WTC11 (cell line): Measurements from ENCODE around the gene NSD1. TPM values are rescaled to one million over a fixed set of nuclear protein-coding genes. Genes with fewer than 3 reads are reported as not detected.

Experiments
- ARID4B ChIP-seq: sonication (generic); formaldehyde crosslinking; IDR thresholded peaks from 2 replicates; pipeline ENCODE4 v1.8.0; 2023; ENCODE audit warnings: missing genetic modification reagents, mild to moderate bottlenecking, borderline replicate concordance
- CBFB ChIP-seq: sonication (generic); formaldehyde crosslinking; IDR thresholded peaks from 2 replicates; pipeline ENCODE4 v1.8.1; 2022; ENCODE audit warnings: mild to moderate bottlenecking, low read depth, missing genetic modification reagents
- E2F5 ChIP-seq: sonication (generic); formaldehyde crosslinking; IDR thresholded peaks from 2 replicates; pipeline ENCODE4 v1.8.1; 2022; ENCODE audit warnings: mild to moderate bottlenecking, moderate library complexity, missing genetic modification reagents
- ELF4 ChIP-seq: sonication (generic); formaldehyde crosslinking; IDR thresholded peaks from 2 replicates; pipeline ENCODE4 v1.8.1; 2022; ENCODE audit warnings: low read depth, mild to moderate bottlenecking, moderate library complexity, missing genetic modification reagents
- ESRRA ChIP-seq: sonication (generic); formaldehyde crosslinking; IDR thresholded peaks from 2 replicates; pipeline ENCODE4 v1.8.1; 2022; ENCODE audit warnings: mild to moderate bottlenecking, missing genetic modification reagents, borderline replicate concordance
- JAZF1 ChIP-seq: fragments of 250-450 bp; sonication (Bioruptor Pico); IDR thresholded peaks from 2 replicates; pipeline ENCODE4 v1.9.0; 2021; ENCODE audit warnings: moderate library complexity, mild to moderate bottlenecking, inconsistent platforms
- MYBL2 ChIP-seq: sonication (generic); formaldehyde crosslinking; IDR thresholded peaks from 2 replicates; pipeline ENCODE4 v1.8.1; 2023; ENCODE audit warnings: mild to moderate bottlenecking, moderate library complexity, missing genetic modification reagents
- NFATC4 ChIP-seq: fragments of 250-450 bp; sonication (Bioruptor Pico); IDR thresholded peaks from 2 replicates; pipeline ENCODE4 v1.9.0; 2021; ENCODE audit warnings: mild to moderate bottlenecking
- NFYB ChIP-seq: sonication (generic); formaldehyde crosslinking; conservative IDR thresholded peaks from 2 replicates; pipeline ENCODE4 v1.8.0; 2022; ENCODE audit warnings: low read depth, missing genetic modification reagents
- NR1H2 ChIP-seq: sonication (generic); formaldehyde crosslinking; IDR thresholded peaks from 2 replicates; pipeline ENCODE4 v1.9.0; 2021; ENCODE audit warnings: mild to moderate bottlenecking, moderate library complexity, missing genetic modification reagents
- NR2C2 ChIP-seq: sonication (generic); formaldehyde crosslinking; IDR thresholded peaks from 2 replicates; pipeline ENCODE4 v1.8.0; 2022; ENCODE audit warnings: mild to moderate bottlenecking, missing genetic modification reagents
- OVOL2 ChIP-seq: fragments of 250-450 bp; sonication (Bioruptor Pico); IDR thresholded peaks from 2 replicates; pipeline ENCODE4 v1.9.0; 2021; ENCODE audit warnings: mild to moderate bottlenecking, borderline replicate concordance
- RELA ChIP-seq: sonication (generic); formaldehyde crosslinking; IDR thresholded peaks from 2 replicates; pipeline ENCODE4 v1.8.1; 2022; ENCODE audit warnings: missing genetic modification reagents, mild to moderate bottlenecking, borderline replicate concordance
- SP1 ChIP-seq: sonication (generic); formaldehyde crosslinking; conservative IDR thresholded peaks from 2 replicates; pipeline ENCODE4 v1.8.1; 2022; ENCODE audit warnings: missing genetic modification reagents
- TEAD4 ChIP-seq: sonication (generic); formaldehyde crosslinking; IDR thresholded peaks from 2 replicates; pipeline ENCODE4 v1.8.0; 2022; ENCODE audit warnings: mild to moderate bottlenecking, missing genetic modification reagents
- USF2 ChIP-seq: sonication (generic); formaldehyde crosslinking; IDR thresholded peaks from 2 replicates; pipeline ENCODE4 v1.8.1; 2023; ENCODE audit warnings: mild to moderate bottlenecking, missing genetic modification reagents, moderate library complexity
- ZNF121 ChIP-seq: sonication (generic); formaldehyde crosslinking; IDR thresholded peaks from 2 replicates; pipeline ENCODE4 v1.8.0; 2023; ENCODE audit warnings: missing genetic modification reagents
- ZNF263 ChIP-seq: sonication (generic); formaldehyde crosslinking; IDR thresholded peaks from 2 replicates; pipeline ENCODE4 v1.8.1; 2022; ENCODE audit warnings: low read depth, mild to moderate bottlenecking, moderate library complexity, missing genetic modification reagents
- ZNF423 ChIP-seq: fragments of 250-450 bp; sonication (Bioruptor Pico); IDR thresholded peaks from 2 replicates; pipeline ENCODE4 v2.1.2; 2022; ENCODE audit warnings: mild to moderate bottlenecking, moderate library complexity
- ZNF532 ChIP-seq: fragments of 250-450 bp; sonication (Bioruptor Pico); IDR thresholded peaks from 2 replicates; pipeline ENCODE4 v1.9.0; 2021; ENCODE audit warnings: mild to moderate bottlenecking, borderline replicate concordance
- total RNA-seq: library from RNA; stranded (reverse); gene quantifications from 3 replicates; pipeline ENCODE4 v1.2.3, GENCODE V29; 2021
- TF ChIP-seq, protein P1 (sequence below): sonication (generic); formaldehyde crosslinking; IDR thresholded peaks from 2 replicates; pipeline ENCODE4 v1.8.1; 2023; ENCODE audit warnings: mild to moderate bottlenecking, missing genetic modification reagents
- TF ChIP-seq, protein P2 (sequence below): fragments of 250-450 bp; sonication (Bioruptor Pico); IDR thresholded peaks from 2 replicates; pipeline ENCODE4 v2.1.2; 2022; ENCODE audit warnings: mild to moderate bottlenecking, moderate library complexity
- TF ChIP-seq, protein P3 (sequence below): sonication (generic); formaldehyde crosslinking; IDR thresholded peaks from 2 replicates; pipeline ENCODE4 v1.8.1; 2023; ENCODE audit warnings: mild to moderate bottlenecking, moderate library complexity, missing genetic modification reagents

Gene NSD1
- total RNA-seq, 1 experiment from 2014 or later = 148 TPM

- TF ChIP-seq ARID4B (CRISPR knock-in tag) (peak; percentile 66), MYBL2 (CRISPR knock-in tag) (peak; percentile 61; the same call in 1 of the 2 replicates), ESRRA (CRISPR knock-in tag) (peak; percentile 76; the same call in 1 of the 2 replicates), ELF4 (CRISPR knock-in tag) (0 out of 2 replicates have a peak, but pooled peaks have one; percentile 20), ZNF263 (CRISPR knock-in tag) (0 out of 2 replicates have a peak, but pooled peaks have one; percentile 42), SP1 (CRISPR knock-in tag) (peak; percentile 95), NFYB (CRISPR knock-in tag) (no peak; the same call in 1 of the 2 replicates), JAZF1 (CRISPR knock-in tag) (no peak), NR1H2 (CRISPR knock-in tag) (no peak), E2F5 (CRISPR knock-in tag) (peak; percentile 82), OVOL2 (CRISPR knock-in tag) (no peak), TEAD4 (CRISPR knock-in tag) (no peak), ZNF423 (no peak), ZNF532 (CRISPR knock-in tag) (no peak), RELA (CRISPR knock-in tag) (no peak; the same call in 1 of the 2 replicates), ZNF121 (CRISPR knock-in tag) (no peak), NR2C2 (CRISPR knock-in tag) (no peak), CBFB (CRISPR knock-in tag) (no peak), USF2 (CRISPR knock-in tag) (peak; percentile 100), NFATC4 (peak; percentile 2; the same call in 1 of the 2 replicates)
- TF ChIP-seq, protein P1, sequence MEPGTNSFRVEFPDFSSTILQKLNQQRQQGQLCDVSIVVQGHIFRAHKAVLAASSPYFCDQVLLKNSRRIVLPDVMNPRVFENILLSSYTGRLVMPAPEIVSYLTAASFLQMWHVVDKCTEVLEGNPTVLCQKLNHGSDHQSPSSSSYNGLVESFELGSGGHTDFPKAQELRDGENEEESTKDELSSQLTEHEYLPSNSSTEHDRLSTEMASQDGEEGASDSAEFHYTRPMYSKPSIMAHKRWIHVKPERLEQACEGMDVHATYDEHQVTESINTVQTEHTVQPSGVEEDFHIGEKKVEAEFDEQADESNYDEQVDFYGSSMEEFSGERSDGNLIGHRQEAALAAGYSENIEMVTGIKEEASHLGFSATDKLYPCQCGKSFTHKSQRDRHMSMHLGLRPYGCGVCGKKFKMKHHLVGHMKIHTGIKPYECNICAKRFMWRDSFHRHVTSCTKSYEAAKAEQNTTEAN (CRISPR knock-in tag) = 0 out of 2 replicates have a peak, but pooled peaks have one; percentile 46
- TF ChIP-seq, protein P2, sequence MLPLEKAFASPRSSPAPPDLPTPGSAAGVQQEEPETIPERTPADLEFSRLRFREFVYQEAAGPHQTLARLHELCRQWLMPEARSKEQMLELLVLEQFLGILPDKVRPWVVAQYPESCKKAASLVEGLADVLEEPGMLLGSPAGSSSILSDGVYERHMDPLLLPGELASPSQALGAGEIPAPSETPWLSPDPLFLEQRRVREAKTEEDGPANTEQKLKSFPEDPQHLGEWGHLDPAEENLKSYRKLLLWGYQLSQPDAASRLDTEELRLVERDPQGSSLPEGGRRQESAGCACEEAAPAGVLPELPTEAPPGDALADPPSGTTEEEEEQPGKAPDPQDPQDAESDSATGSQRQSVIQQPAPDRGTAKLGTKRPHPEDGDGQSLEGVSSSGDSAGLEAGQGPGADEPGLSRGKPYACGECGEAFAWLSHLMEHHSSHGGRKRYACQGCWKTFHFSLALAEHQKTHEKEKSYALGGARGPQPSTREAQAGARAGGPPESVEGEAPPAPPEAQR (CRISPR knock-in tag) = no peak
- TF ChIP-seq, protein P3, sequence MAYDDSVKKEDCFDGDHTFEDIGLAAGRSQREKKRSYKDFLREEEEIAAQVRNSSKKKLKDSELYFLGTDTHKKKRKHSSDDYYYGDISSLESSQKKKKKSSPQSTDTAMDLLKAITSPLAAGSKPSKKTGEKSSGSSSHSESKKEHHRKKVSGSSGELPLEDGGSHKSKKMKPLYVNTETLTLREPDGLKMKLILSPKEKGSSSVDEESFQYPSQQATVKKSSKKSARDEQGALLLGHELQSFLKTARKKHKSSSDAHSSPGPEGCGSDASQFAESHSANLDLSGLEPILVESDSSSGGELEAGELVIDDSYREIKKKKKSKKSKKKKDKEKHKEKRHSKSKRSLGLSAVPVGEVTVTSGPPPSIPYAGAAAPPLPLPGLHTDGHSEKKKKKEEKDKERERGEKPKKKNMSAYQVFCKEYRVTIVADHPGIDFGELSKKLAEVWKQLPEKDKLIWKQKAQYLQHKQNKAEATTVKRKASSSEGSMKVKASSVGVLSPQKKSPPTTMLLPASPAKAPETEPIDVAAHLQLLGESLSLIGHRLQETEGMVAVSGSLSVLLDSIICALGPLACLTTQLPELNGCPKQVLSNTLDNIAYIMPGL (CRISPR knock-in tag) = peak; percentile 94
These were observed 169.8 kb downstream of the NSD1 start, which contains the start of the genes PRELID1 and RAB24 (continued) for GRCh38 chr5:177303121-177303924.
